K562 (cell line): ENCODE data around the gene CEP295NL. TPM values are rescaled to one million over a fixed set of nuclear protein-coding genes. Genes with fewer than 3 reads are reported as not detected.

Experiments
- CBX1 ChIP-seq: sonication (generic); IDR thresholded peaks from 2 replicates; pipeline ENCODE4 v1.6.1; 2016; ENCODE audit warnings: antibody characterized with exemption, low read depth, mild to moderate bottlenecking
- CEBPB ChIP-seq: fragments of 450-650 bp; IDR thresholded peaks from 2 replicates; pipeline ENCODE4 v1.6.1; 2016; ENCODE audit warnings: missing genetic modification characterization, missing compliant biosample characterization
- CLOCK ChIP-seq: fragments of 250-450 bp; sonication (Bioruptor Pico); IDR thresholded peaks from 2 replicates; pipeline ENCODE4 v1.4.0; 2020; ENCODE audit warnings: mild to moderate bottlenecking, moderate library complexity, borderline replicate concordance
- FOXK2 ChIP-seq, 2 experiments: fragments of 450-650 bp; IDR thresholded peaks in 1 of 2; conservative IDR thresholded peaks in 1 of 2; 2 replicates each; pipeline ENCODE4 v1.6.1; 2016; ENCODE audit warnings: low read depth in 2 of 2, mild to moderate bottlenecking in 1 of 2
- KLF16 ChIP-seq: IDR thresholded peaks from 2 replicates; pipeline ENCODE4 v1.6.1; 2016; ENCODE audit warnings: antibody characterized with exemption
- MCM3 ChIP-seq: fragments of 450-650 bp; IDR thresholded peaks from 2 replicates; pipeline ENCODE4 v1.6.1; 2016
- MYC ChIP-seq, 2 experiments: fragments of 250-450 bp in 1 of 2; sonication (Bioruptor Pico) in 1 of 2; IDR thresholded peaks; 2 replicates each; pipeline versions ENCODE4 v1.5.1 to v1.6.1; 2012 to 2021; ENCODE audit warnings: low read depth in 2 of 2, borderline replicate concordance in 1 of 2, improper control_type of control experiment in 1 of 2, low read length in 1 of 2, mild to moderate bottlenecking in 1 of 2, moderate library complexity in 1 of 2
- NCOA2 ChIP-seq, 2 experiments: fragments of 450-650 bp; IDR thresholded peaks; 2 replicates each; pipeline ENCODE4 v1.6.1; 2018; ENCODE audit warnings: mild to moderate bottlenecking in 2 of 2, moderate library complexity in 1 of 2; ENCODE audit not compliant: partially characterized antibody in 2 of 2
- POLR2AphosphoS5 ChIP-seq: IDR thresholded peaks from 2 replicates; pipeline ENCODE4 v1.6.1; 2011; ENCODE audit warnings: mild to moderate bottlenecking, low read depth, low read length, moderate library complexity; ENCODE audit not compliant: control insufficient read depth, insufficient read depth
- THRB ChIP-seq: fragments of 450-650 bp; formaldehyde crosslinking; conservative IDR thresholded peaks from 2 replicates; pipeline ENCODE4 v1.4.0; 2022; ENCODE audit warnings: mild to moderate bottlenecking, missing genetic modification characterization
- ZNF318 ChIP-seq, 2 experiments: fragments of 450-650 bp; IDR thresholded peaks; 2 replicates each; pipeline ENCODE4 v1.6.1; 2016; ENCODE audit warnings: mild to moderate bottlenecking in 2 of 2, borderline replicate concordance in 1 of 2, low read depth in 1 of 2, moderate library complexity in 1 of 2
- polyA plus RNA-seq, 8 experiments: library from polyadenylated mRNA; depleted of rRNA in 4 of 8; stranded (reverse) in 5 of 8; unstranded in 3 of 8; fragments of >200 nt; fragmentation: Nextera tagmentation in 2 of 8; fragmentation: Illumina TruSeq in 1 of 8; extraction: Ambion mirVana in 2 of 8; extraction: Trizol in 1 of 8; gene quantifications; 2 replicates each; pipeline versions ENCODE4 v1.2.1 to v1.2.3, GENCODE V29; 2011 to 2014; ENCODE audit warnings: inconsistent platforms in 1 of 8, missing spikeins in 1 of 8
- total RNA-seq, 7 experiments: library from RNA; depleted of rRNA in 6 of 7; stranded (reverse); fragments of >200 nt in 6 of 7; fragmentation: Illumina TruSeq in 2 of 7; extraction: Trizol in 2 of 7; gene quantifications; 2 replicates each; pipeline versions ENCODE4 v1.2.1 to v1.2.3, GENCODE V29; 2011 to 2021; ENCODE audit warnings: low replicate concordance in 1 of 7

CEP295NL gene
- total and polyA plus RNA-seq, 9 of the 15 experiments (the other 6 are each of a cell fraction or from before 2014, with no cell fraction given): not detected

- no peak for TF ChIP-seq THRB (CRISPR knock-in tag)
- no peak for TF ChIP-seq MCM3
- TF ChIP-seq CBX1: no peak
- 0 out of 2 replicates have a peak, but pooled peaks have one; percentile 17 for TF ChIP-seq MYC (IDR thresholded peaks at IDR 0.05; ENCODE audit: low read depth, low read length)
- no peak for TF ChIP-seq MYC (CRISPR knock-in tag; IDR thresholded peaks at IDR 0.05; ENCODE audit: borderline replicate concordance, low read depth)
- peak; percentile 39; the same call in 1 of the 2 replicates for TF ChIP-seq CEBPB
- TF ChIP-seq NCOA2 (IDR thresholded peaks at IDR 0.05; ENCODE audit: partially characterized antibody in 2 of 2): no peak
- TF ChIP-seq CLOCK (CRISPR knock-in tag): no peak
- peak; percentile 56 to 86 for TF ChIP-seq FOXK2 (conservative IDR thresholded peaks at IDR 0.05 in 1 of 2, IDR thresholded peaks at IDR 0.05 in 1 of 2; ENCODE audit: low read depth in 2 of 2)
- TF ChIP-seq ZNF318 (IDR thresholded peaks at IDR 0.05; ENCODE audit: borderline replicate concordance in 1 of 2, low read depth in 1 of 2): no peak
- TF ChIP-seq KLF16: peak; percentile 27; the same call in 1 of the 2 replicates
- 0 out of 2 replicates have a peak, but pooled peaks have one; percentile 27 for TF ChIP-seq POLR2AphosphoS5
These were observed 49.0 kb downstream of the CEP295NL start (continued) for GRCh38 chr17:78853926-78854394.
